GM06990 (cell line): ENCODE results near the gene CTAGE4.
"Not testable (repeated sequence)": the region's sequence is repeated elsewhere in the genome, so short reads cannot be mapped to it uniquely, and the experiment has no call there.

Experiments used
- DNase-seq: peaks from one replicate; pipeline ENCODE4 v3.0.0-alpha.2; 2011; ENCODE audit not compliant: insufficient read length; ENCODE audit errors: extremely low read depth
- H3K27me3 ChIP-seq: replicated peaks from 2 replicates; pipeline ENCODE4 v1.6.0; 2011; ENCODE audit warnings: low read length; ENCODE audit not compliant: control insufficient read depth, insufficient read depth
- H3K36me3 ChIP-seq: 2 replicates; pipeline ENCODE4 v1.5.1; 2011; ENCODE audit warnings: low read length; ENCODE audit not compliant: control insufficient read depth, insufficient read depth
- H3K4me3 ChIP-seq: replicated peaks from 2 replicates; pipeline ENCODE4 v1.5.1; 2011; ENCODE audit warnings: low read depth, mild to moderate bottlenecking, control low read depth, low read length
- CTCF ChIP-seq: IDR thresholded peaks from 2 replicates; pipeline ENCODE4 v1.5.1; 2011; ENCODE audit warnings: low read length, control low read depth, mild to moderate bottlenecking, inconsistent platforms; ENCODE audit not compliant: insufficient read depth, poor library complexity, severe bottlenecking

CTAGE4 gene

GRCh38 chr7:144158861-144159260, 24.4 kb upstream of the CTAGE4 start:
- Histone ChIP-seq H3K36me3 (no peaks in the 10 kb centered on the region), H3K4me3 (no peak overlapping the region), H3K27me3 (no peaks in the 10 kb centered on the region)
- no peak for TF ChIP-seq CTCF
- no peak for DNase-seq

GRCh38 chr7:144164784-144165183, 18.5 kb upstream of the CTAGE4 start:
- Histone ChIP-seq H3K4me3 (no peak overlapping the region), H3K27me3 (no peaks in the 10 kb centered on the region), H3K36me3 (no peaks in the 10 kb centered on the region)
- DNase-seq: no peak
- TF ChIP-seq CTCF: no peak

GRCh38 chr7:144171594-144172350, 11.5 kb upstream of the CTAGE4 start:
- not testable (repeated sequence) for DNase-seq, H3K36me3 ChIP-seq, H3K4me3 ChIP-seq, H3K27me3 ChIP-seq

- Histone ChIP-seq H3K27me3 (no peaks in the 10 kb centered on the region; the same call in 1 of the 2 replicates), H3K4me3 (no peak overlapping the region), H3K36me3 (no peaks in the 10 kb centered on the region)
- no peak for TF ChIP-seq CTCF
- DNase-seq: no peak
Measured at GRCh38 chr7:144174613-144175012, 8.7 kb upstream of the CTAGE4 start.

- H3K36me3 ChIP-seq, H3K27me3 ChIP-seq, DNase-seq, H3K4me3 ChIP-seq: not testable (repeated sequence)
- TF ChIP-seq CTCF: peak; percentile 42
Measured at GRCh38 chr7:144178380-144179164, 4.7 kb upstream of the CTAGE4 start.

GRCh38 chr7:144179165-144179479, 4.1 kb upstream of the CTAGE4 start:
- DNase-seq, H3K4me3 ChIP-seq: not testable (repeated sequence)

GRCh38 chr7:144187848-144188247, 4.6 kb downstream of the CTAGE4 start:
- H3K36me3 ChIP-seq, DNase-seq, H3K27me3 ChIP-seq, H3K4me3 ChIP-seq: not testable (repeated sequence)

More at GRCh38 chr7:144179165-144179479, 4.1 kb upstream of the CTAGE4 start:
- H3K27me3 ChIP-seq, H3K36me3 ChIP-seq: not testable (repeated sequence)

GRCh38 chr7:144188578-144189171, 5.4 kb downstream of the CTAGE4 start:
- not testable (repeated sequence) for H3K27me3 ChIP-seq, H3K4me3 ChIP-seq, DNase-seq, H3K36me3 ChIP-seq

GRCh38 chr7:144193782-144194181, 10.5 kb downstream of the CTAGE4 start:
- not testable (repeated sequence) for DNase-seq, H3K36me3 ChIP-seq, H3K4me3 ChIP-seq, H3K27me3 ChIP-seq

- H3K36me3 ChIP-seq, H3K27me3 ChIP-seq, H3K4me3 ChIP-seq, DNase-seq: not testable (repeated sequence)
Measured at GRCh38 chr7:144194453-144194852, 11.2 kb downstream of the CTAGE4 start.
